Renal pelvis (tissue), 4 donors: Measurements from ENCODE around the gene FAM117B. TPM values are rescaled to one million over a fixed set of nuclear protein-coding genes. Genes with fewer than 3 reads are reported as not detected.
"Not testable (repeated sequence)": the region's sequence is repeated elsewhere in the genome, so short reads cannot be mapped to it uniquely, and the experiment has no call there.

Source experiments
- DNase-seq: peaks from one replicate; pipeline ENCODE4 v3.0.0-alpha.2; 2013
- polyA plus RNA-seq, 3 donors: library from polyadenylated mRNA; unstranded; fragments of 120-200 nt; gene quantifications; one replicate each; pipeline ENCODE4 v1.2.1, GENCODE V29; 2013; ENCODE audit not compliant: insufficient read length in 3 of 3

The FAM117B gene
- polyA plus RNA-seq, 3 donors = 22.7 to 30.4 (median 29.4) TPM

DNA sequence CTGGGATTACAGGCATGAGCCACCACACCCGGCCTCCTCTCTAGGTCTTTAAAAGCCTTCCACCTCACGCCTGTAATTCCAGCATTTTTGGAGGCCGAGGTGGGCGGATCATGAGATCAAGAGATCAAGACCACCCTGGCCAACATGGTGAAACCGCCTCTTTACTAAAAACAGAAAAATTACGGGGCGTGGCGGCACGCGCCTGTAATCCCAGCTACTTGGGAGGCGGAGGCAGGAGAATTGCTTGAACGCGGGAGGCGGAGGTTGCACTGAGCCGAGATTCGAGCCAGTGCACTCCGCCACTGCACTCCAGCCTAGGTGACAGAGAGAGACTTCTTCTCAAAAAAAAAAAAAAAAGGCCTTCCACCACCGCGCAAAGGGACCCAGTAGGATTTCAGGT is 1.3 kb upstream of the FAM117B start:
- DNase-seq = no peak

DNA sequence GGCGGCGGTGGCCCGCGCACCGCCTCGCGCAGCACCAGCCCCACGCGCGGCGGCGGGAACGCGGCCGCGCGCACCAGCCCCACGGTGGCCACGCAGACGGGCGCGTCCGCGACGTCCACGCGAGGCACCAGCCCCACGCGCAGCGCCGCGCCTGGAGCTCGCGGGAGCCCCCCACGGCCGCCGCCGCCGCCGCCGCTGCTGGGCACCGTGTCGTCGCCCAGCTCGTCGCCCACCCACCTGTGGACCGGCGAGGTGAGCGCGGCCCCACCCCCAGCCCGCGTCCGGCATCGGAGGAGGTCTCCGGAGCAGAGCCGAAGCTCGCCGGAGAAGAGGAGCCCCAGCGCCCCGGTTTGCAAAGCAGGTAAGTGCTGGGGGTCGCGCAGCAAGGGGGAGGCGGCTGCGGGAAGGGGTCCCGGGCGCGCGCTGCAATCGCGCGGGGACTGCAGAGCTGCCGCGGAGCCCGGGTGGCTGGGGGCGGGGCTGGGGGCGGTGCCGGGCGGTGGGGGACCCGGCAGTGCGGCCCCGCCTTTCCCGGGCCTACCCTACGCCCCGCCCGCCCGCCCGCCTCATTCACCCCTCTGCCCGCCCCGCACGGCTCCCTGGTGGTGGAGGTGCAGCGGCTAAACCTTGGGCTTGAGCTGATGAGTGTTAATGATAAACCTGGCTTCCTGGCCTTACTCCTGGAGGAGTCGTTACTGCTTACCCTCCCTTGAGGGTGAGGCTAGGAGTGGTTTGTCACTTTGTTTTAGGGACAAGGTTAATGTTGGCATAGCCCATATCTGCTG is 851 bp downstream of the FAM117B start:
- DNase-seq = peak; percentile 86

DNA sequence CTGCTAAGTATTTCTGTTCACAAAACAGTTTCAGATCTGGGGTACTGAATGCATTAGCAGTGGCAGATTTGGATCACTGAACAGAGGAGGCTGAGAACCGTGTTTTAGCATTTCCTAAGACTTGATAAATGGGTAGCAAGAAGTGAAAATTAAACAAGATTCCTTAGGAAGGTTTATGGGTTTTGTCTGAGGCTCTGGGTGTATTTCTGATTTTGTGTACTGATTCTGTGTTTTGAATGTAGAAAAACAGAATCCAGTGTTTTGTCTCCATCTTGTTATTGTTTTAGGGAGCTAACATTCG is 1.4 kb downstream of the FAM117B start:
- DNase-seq = no peak

DNA sequence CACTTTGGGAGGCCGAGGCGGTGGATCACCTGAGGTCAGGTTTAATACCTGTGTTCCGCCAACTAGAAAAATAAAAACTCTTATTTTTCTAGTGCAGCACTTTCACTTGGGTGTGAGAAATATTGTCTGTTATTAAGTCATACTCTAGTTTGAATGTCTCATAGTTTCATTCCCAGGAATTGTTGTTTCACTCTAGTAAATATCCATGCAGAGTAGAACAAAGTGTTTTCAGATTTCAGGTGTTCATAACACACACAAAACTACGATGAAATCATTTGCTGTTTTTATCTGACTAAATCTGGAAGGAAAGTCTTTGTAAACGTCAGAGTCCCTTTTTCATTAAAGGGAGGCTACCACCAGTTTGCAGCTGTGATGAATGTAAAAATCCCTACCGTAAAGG is 4.0 kb downstream of the FAM117B start:
- DNase-seq = no peak

DNA sequence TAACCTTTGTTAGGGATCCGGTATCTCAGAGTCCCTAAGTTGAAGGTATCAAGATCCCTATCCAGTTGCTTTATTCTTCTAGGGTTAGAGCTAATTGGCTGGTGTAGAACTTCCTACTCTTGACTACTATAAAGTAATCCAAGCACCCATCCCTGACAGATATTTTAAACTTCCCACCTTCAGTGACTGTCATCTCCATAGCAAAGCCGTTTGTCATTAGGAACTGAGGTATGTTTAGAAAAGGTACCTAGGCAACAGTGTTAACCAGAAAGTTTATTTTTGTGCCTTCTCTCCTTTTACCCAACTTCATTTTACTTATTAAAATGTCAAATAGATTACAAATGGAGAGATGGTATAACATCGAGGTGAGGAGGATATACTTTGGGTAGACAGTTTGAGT is 4.5 kb downstream of the FAM117B start:
- no peak for DNase-seq

DNA sequence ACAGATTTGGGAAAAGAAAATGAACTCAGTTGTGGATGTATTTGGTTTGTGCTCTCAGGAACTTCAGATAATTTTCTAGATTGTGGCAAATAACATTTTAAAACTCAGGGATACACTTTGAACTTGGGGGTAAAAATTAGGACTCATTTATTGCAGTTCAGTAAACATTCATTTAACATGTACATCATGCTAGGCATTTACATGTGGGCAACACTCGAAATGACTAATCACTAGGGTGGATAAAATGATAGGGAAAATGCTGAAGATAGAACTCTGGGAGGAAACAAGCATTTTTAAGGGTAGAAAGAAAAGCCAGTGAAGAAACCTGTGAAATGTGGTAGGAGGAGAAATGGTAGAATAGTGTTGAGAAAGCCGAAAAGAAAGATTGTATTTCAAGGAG is 7.8 kb downstream of the FAM117B start:
- DNase-seq = no peak

DNA sequence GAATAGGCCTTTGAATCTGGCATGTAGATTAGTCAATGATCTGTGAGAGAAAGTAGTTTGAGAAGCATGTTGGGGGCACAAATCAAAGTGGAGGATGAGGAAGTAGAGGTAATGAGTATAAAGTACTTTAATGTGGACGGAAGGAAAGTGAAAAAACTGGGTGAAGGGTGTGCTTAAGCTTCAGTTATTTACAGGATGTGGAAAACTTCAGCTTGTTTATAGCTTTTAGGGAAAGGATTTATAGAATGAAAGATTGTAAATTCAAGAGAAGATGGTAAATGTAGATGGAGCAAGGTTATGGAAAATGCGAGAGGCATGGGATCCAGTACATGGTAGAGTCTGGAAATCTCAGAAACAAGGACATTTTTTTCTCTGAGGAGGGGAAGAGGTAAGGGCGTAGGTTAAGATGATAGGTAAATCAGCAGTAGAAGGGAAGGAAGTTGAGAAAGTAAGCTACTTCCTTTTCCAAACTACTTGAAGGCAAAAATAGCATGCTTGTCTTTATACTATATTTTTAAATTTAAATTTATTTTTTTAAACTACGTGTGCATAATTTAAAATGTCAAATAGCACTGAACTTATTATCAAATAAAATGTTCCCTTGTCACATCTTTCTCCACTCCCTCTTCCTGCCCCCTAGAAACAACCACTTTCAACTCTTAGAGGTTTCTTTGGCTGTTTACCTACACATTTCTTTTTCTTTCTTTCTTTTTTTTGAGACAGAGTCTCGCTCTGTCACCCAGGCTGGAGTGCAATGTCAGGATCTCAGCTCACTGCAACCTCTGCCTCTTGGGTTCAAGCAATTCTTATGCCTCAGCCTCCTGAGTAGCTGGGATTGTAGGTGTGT is 8.5 kb downstream of the FAM117B start:
- peak; percentile 19 for DNase-seq

DNA sequence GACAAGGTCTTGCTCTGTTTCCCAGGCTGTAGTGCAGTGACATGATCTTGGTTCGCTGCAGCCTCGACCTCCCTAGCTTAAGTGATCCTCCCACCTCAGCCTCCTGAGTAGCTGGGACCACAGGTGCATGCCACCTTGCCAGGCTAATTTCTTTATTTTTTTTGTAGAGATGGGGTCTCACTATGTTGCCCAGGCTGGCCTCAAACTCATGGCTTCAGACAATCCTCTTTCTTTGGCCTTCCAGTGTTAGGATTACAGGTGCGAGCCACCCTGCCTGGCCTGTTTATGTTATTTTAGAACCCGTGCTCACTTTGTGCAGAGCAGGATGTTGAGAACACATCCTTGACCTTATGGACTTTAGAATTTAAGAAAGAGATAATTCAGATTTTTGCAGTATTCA is 17.4 kb downstream of the FAM117B start:
- no peak for DNase-seq

DNA sequence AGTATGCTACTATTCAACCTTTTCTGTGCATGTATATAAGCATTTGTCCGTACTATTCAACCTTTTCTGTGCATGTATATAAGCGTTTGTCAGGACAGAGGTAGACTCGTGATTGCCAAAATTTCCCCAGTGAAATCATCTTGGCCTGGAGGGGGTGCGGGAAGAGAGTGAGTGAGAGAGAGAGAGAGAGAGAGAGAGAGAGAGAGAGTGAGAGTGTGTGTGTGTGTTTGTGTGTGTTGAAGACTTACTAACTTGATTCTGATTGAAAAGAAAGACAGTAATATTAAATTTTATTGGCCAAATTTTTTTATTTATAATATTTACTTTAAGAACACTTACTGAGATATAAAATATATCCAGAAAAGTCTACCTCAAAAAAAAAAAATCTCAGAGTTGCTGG is 19.1 kb downstream of the FAM117B start:
- DNase-seq = no peak

DNA sequence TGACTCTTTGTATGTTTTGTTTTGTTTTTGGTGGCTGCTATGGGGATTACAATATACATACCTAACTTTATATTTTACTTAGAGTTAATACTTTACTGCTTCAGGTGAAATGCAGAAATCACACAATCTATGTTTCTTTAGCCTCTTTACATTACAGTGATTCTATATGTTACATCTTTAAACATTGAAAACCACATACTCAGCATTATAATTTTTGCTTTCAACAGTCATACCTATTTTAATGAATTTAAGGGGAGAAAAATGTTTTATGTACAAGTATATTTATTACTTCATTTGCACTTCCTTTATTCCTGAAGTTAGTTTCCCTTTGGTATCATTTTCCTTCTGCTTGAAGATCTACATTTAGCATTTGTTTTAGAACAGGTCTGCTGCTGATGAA is 23.1 kb downstream of the FAM117B start:
- DNase-seq = no peak

DNA sequence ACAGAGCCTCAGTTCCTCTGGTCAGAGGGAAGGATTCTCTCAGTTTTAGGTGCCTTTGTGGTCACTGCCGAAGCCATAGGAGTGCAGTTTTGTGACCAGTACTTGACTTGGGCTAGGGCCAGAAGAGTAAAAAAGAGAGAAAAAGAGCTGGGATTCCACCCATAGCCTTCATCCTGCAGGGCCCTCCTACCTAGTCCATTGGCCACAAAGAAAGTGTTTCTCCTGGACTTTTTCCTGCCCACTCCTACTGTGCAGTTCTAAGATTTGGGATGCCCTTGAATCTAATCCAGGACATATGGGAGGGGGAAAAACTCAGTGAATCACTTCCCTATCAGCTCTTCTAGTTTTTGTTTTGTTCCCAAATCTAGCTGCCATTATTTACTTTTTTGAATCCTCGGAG is 26.0 kb downstream of the FAM117B start:
- DNase-seq = no peak

DNA sequence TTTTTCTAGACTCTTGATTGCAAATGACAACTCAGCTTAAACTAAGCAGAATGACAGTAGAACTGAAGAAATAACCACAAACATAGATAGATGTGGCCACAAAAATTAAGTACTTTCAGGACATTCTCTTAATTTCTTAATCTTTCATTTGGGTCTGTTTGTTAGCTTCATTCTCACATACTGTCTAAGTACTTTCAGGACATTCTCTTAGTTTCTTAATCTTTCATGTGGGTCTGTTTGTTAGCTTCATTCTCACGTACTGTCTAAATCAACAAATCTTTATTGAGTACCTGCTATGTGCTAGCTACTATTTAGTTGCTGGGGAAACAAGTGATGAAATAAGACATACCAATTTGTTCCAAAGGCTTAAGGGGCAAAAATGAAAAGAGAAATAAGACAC is 35.1 kb downstream of the FAM117B start:
- DNase-seq = no peak

DNA sequence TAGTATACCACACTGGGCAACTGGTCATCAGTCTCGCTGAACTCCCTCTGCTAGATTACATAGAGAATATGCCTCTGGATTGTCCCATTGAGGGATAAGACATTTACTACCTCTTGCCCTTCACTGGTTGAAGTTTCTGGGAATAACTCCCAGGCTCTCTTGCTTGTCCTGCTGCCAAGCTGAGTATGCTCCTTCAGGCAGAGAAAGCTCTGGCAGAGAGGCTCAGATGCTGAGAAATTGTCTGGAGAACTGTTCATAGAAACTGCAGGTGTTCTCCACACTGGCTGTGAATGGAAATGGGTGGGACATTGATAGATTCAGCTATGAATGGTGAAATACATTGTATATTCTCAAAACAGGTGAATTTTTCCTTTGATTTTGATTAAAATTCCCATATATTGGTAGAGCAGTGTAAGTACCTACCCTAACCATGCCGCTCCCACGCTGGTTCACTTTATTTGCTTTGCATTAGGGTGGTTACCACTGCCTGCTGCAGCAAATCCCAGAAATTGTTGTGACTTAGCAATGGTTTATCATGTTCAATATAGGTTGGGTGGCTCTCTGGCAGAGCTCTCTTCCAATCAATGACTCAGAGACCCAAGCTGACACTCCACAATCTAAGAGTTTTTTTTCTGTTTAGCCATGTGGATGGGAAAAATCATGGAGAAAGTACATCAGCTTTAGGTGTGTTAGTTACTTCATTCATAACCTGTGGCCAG is 36.7 kb downstream of the FAM117B start:
- DNase-seq = no peak

DNA sequence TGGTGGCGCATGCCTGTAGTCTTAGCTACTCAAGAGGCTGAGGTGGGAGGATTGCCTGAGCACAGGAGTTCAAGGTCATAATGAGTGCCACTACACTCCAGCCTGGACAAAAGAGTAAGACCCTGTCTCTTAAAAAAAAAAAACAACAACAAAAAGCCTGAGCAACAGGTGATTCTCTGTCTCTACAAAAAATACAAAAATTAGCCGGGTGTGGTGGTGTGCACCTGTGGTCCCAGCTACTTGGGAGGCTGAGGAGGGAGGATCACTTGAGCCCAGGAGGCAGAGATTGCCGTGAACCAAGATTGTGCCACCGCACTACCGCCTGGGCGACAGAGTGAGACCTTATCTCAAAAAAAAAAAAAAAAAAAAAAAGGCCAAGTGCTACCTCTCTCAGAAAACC is 40.3 kb downstream of the FAM117B start:
- not testable (repeated sequence) for DNase-seq

DNA sequence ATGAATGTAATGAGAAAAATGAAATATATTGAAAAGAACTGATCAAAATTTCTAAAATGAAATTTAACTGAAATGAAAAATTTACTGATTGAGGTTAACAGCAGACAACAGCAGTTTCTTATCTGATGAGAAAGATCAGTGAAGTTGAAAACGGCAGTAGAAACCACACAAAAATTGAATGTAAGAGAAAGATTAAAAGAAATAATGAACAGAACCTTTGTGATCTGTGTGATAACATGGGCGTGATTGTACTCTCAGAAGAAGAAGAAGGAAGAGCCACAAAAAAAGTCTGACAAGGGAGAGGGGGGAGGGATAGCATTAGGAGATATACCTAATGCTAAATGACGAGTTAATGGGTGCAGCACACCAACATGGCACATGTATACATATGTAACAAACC is 45.2 kb downstream of the FAM117B start:
- DNase-seq = no peak

DNA sequence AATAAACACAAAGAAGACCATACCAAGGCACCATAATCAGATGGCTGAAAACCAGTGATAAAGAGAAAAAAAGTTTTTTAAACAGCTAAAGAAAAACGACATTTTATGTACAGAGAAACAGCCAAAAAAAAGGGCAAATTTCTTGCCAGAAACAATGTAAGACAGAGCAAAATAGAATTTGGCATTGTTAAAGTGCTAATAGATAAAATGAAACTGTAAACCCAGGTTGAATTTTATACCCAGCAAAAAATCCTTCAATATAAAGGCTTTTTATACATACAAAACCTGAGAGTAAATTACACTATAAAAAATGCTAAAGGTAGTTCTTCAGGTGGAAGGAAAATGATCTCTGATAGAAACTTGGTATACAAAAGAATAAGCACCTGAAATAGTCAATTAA is 45.7 kb downstream of the FAM117B start:
- no peak for DNase-seq

DNA sequence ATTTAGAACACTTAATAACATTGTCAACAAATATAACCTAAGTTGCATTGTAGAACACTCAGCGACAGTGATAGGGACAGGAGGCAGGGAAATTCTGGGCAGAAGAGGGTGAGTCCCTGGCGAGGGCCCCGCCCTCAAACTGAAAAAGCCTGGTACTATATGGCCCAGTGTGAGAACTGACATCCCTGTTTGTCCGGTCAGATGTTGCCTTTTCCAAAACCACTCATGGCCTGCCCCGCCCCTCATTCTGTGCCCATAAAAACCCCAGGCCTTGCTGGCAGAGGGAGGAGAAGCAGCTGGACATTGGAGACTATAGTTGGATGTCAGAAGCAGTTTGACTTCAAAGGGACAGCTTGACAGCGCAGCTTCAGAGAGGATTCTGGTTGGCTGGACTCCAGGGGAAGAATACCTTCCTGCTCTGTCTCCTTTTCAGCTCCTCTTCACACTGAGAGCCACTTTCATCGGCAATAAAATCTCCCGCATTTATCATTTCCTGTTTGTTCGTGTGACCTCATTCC is 47.0 kb downstream of the FAM117B start:
- no peak for DNase-seq

DNA sequence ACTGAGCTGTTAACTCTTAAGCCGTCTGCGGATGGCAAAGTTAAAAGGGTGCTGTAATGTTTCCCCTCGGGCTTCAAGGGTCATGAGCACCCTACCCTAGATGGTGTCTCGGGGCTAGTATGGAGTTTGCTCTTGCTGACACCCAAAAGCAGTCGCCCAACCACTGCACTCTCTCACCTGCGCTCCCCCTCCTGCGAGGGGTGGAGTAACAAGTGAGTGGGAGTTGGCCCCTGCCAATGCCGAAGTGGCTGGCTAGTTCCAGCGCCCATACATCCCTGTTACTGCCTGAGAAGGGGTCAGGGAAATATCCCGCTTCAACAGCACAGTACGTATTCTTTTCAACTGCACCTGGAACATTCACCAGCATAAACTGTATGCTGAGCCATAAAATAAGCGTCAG is 47.5 kb downstream of the FAM117B start:
- DNase-seq = no peak

DNA sequence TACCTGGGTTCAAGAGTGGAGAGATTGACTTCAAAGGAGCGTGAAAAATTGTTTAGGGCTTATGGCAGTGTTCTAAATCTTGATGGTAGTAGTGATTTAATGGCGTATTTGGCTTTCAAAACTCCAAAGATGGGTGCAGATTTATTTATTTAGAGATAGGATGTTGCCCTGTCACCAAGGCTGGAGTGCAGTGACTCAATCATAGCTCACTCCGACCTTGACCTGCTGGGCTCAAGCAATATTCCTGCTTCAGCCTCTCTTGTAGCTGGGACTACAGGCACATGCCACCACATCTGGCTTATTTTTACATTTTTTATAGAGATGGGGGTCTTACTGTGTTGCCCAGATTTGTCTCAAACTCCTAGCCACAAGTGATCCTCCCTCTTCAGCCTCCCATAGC is 52.5 kb downstream of the FAM117B start:
- DNase-seq = no peak

DNA sequence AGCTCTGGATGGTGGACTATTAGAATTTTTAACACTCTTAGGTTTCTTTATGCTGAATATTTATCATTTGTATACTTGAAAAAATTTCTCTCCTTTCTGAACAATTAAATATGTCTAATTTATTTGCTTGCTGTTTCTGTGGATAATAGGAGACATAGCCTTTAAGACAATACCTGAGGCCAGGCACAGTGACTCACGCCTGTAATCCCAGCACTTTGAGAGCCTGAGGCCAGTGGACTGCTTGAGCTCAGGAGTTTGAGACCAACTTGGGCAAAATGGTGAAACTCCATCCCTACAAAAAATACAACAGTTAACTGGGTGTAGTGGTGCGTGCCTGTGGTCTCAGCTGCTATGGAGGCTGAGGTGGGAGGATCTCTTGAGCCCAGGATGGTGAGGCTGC is 54.7 kb downstream of the FAM117B start:
- no peak for DNase-seq

DNA sequence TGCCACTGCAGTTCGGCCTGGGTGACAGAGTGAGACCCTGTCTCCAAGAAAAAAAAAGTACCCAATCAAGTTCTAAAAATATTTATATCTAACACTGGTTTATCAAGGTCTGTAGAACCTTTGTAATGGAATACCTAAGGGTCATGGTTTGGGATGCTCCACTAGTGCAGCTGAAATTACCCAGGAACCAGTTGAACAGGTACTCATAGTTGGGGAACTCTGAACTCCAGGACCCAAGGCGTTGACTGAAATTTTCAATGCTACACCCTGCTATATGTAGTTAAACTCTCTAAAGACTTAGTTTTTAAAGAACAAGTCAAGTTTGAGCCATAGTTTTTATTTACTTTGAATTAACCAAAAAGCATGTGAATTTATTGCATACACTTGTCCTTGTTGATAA is 55.1 kb downstream of the FAM117B start:
- no peak for DNase-seq

DNA sequence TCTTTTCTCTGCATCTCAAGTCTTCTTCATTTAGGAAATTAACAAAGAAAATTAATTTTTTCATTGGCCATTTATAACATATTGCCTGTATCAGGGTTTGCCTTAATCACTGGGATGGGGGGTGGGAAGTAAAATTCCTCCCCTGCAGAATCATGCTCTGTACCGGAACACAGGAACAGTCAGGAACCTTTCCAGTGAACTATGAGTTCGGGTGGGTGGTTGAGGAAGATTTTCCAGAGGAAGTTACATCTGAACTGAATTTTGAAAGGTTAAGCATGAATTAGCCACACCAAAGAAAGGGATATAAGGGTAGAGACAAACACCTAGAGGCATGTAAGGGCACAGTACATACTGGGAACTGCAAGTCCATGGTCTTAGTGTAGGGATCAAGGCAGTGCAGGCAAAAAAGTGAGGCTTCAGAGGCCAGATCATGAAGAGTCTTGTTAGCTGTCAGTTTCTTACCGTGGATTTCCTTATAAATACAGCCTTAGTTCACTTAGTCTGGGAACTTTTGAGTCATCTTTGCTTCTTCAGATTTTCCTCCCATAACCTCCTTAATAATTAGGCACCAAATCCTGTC is 55.6 kb downstream of the FAM117B start:
- DNase-seq = no peak
